ENCODE data around the gene ZBTB16.

ZBTB16 gene

DNA sequence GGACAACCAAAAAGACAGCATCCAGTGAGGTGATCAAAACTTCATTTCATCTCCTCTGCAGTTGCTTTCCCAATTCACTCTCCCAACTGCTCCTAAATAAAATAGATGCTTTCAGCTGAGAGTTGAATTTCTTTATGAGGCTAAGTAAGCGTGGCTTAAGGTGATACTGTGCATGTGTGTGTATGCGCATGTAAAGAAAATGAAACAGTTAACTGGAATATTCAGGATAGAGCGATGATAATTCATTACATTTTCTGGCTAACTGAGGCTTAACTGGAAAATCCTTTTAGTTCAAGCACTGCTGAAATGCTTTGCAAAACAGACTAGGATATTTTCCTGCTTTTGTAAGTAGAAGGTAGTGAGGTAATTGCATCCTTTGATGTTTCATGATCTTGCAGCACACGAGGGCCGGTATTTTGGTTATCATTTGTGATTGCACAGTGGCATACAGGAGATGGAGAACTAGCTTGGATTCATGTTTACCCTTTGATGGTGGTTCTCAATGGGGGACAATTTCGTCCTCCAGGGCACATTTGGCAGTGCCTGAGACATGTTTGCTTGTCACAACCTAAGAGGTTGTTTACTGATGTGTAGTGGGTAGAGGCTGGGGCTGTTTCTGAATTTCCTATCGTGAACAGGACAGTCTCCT is 71.2 kb downstream of the ZBTB16 start:
- DNase-seq (ENCODE audit: low spot score) = no peak

DNA sequence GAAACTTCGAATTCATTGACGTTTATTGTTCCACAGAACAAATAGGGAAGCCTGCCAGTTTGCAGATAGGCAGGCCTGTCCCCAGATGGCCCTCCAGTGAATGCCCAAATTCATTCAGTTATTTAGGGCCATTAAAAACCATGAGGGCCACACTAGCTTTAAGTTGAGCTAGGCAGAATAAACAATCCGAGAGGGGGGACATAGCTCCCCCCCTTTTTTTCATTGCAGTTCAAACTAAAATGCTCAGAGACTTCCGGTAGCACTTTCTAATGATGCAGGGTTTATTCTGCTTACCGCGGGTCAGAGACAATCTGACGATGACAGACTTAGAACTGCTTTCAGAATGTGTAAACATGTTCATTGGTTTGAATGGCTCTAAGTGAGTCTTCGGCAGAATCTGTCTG is 72.0 kb downstream of the ZBTB16 start:
- DNase-seq (ENCODE audit: low spot score) = no peak

DNA sequence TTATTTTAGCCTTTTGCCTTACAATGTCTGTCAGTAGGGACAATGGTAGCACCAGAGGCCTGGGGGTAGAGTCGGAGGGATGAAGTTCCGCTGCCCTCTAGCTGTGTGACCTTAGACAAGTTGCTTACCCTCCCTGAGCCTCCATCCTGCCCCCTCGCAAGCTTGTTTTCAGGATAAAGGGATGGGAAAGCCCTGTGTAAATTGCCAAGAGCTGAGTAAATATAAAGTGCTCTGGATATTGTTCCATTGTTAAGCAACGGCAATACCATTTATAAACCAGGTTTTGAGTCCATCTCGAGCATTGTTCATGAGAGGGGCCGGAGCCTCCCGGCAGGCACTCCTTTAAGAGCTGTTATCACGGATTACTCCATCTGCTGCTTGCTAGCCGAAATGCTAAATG is 72.9 kb downstream of the ZBTB16 start:
- no peak for DNase-seq (ENCODE audit: low spot score)

DNA sequence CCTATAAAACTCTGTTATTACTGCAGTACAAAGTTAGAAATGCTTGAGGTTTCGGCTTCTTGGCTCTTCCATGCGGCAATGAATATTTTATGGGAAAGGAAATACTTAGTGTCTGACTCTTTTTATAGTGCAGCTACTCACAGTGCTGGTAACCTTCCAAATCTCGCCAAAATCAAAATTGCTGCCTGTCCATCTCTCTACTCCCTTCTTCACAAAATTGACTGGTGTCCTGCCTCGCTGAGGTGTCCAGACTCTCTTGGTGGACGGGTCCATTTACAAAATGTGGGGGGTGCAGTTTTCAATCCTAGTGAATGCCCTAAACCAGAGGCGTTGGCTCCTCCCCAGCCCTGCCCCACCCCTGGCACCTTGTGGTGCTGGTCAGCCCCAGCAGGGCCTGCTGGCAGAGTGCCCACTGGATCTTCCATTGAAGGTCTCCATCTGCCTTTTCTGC is 73.5 kb downstream of the ZBTB16 start:
- no peak for DNase-seq (ENCODE audit: low spot score)

DNA sequence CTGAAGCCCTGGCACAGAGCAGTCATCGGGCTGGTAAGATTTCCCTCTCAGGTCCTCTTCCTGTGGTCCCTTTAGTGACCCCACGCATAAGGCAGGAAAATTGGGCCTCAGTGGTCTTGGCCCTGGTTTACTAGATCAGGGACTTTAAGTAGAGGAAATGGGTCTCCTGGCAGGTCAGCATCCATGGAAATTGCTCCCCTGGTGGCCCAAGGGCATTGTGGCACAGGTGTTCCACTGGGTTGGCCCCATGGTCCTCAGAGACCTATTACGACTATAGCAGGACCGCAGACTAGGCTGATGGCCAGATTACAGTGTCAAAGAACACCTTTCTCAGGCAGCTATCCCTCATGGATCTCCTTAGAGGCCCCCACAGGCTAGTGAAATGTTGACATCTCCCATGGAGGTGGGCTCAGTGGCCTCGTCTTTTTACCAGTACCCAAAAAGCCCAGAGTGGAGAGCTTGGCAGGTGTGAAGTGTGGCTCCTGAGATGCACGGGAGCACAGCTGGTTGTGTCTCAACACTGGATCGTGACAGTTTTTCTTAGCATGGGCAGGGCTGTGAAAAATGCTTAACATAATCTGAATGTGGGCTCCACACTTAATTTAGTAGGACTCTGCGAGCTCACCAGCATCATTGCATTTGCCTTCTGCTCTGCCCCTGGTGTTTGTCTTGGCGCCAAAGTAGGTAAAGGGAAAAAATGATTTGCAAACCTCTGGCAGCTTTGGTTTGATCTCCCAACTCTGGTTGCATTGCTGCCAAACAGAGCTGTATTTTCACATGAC is 74.2 kb downstream of the ZBTB16 start:
- DNase-seq (ENCODE audit: low spot score) = no peak

DNA sequence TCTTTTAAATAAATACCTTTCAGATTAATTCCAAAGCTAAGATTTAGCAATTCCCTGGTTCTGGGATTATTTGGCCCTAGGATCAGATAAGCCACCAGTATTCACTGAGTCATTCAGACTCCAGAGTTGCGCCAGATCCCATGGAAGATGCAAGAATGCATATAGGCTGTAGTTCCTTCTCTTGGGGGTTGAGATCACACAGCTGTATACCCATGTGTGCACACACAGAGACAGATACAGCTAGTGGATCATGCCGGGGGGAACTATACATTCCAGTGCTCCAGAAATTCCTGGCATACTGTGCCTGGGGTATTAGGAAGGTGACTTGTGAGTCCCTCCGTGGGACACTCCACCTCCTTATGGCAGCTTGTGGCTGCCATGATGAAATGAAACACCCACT is 75.4 kb downstream of the ZBTB16 start:
- DNase-seq (ENCODE audit: low spot score) = no peak

DNA sequence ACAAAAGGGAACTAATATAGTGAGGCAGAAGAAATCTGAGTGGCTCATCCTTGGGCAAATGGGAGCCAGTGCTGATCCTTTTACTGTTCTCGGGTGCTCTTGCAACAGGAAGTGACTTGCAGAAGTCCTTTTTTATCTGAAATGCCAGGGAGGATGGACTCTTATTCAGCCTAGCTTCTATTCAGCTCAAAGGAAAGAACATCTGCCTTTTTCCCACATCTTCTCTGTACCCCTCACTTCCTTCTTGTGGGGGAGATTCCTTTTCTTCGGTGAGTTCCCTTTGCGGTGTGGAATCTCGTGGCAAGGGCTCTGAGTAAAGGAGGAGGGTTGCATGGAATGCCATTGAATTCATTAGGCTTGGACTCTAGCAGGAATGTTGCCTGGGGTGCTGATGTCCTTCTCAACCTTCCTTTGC is 76.2 kb downstream of the ZBTB16 start:
- DNase-seq (ENCODE audit: low spot score) = no peak

DNA sequence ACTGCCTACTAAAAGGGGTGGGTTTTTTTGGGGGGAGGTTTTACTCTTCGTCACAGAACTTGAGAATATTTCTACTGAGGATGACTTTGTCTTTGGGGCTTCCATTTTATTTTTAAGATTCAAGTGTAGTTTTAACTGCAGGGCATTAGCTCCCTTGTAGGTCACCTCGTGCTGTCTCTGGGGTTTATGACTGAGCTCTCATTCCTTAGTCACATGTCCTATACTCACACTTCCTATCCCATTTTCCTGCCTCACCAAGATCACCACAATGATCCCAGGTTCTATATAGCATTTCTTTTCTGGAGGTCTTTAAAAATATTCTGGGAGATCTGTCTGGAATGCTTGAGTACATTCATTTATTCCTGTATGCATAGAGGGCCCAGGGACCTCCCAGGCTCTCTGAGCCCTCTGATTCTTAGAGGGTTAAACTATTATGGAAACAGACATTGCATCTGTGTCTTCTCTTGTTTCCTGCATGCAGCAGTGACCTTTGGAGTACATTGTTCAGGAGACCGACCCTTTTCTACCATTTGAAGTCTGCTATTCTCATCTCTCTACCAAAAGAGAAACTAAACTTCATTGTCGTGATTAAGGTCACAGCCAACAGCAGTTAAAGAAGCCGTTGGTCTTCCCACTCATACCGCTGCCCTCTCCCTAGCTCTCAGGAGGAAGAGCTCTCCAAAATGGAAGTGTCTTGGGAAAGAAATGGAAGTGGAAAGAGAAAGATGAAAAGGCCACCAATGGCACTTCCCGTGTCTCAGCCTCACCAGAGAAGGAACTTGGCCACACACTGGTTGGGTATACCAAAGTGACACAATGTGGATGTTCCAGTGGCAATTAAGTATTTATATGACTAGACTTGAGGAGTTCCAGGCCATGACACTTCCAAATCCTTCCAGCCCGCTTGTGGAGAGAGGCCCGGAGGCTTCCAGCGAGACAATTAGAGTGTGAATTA is 77.5 kb downstream of the ZBTB16 start:
- DNase-seq (ENCODE audit: low spot score) = no peak

DNA sequence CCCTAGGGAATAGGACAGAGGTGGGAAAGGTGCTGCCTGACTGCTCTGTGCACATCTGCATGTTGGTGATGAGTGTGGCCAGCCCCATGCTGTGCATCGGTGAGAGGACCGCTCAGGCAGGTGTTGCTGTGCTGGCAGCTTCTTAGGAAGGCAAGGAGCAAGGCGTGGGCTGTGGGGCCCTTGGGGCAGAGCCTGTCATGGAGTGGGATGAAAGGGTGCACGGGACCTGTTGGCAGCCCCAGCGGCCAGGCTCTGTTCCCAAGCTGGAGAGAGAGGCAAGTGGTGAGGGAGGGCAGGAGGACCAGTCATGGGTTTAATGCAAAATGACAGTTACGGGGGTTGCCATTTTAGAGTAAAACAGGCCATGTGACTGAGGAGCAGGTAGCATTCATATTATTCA is 78.3 kb downstream of the ZBTB16 start:
- no peak for DNase-seq (ENCODE audit: low spot score)

DNA sequence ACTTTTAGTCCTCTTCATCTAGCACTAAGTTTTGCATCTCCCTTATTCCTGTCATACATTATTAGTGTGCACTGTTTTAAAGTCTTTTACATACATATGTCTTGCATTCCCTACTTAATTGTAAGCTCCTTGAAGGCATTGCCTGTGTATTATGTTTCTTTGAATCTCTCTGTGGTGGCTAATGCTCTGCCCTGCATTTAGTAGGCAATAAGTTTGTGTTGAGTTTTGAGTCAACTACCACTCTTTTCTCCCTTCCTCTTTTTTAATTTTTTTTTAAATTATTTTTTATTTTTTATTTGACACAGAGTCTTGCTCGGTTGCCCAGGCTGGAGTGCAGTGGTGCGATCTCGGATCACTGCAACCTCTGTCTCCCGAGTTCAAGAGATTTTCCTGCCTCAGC is 78.9 kb downstream of the ZBTB16 start:
- no peak for DNase-seq (ENCODE audit: low spot score)

DNA sequence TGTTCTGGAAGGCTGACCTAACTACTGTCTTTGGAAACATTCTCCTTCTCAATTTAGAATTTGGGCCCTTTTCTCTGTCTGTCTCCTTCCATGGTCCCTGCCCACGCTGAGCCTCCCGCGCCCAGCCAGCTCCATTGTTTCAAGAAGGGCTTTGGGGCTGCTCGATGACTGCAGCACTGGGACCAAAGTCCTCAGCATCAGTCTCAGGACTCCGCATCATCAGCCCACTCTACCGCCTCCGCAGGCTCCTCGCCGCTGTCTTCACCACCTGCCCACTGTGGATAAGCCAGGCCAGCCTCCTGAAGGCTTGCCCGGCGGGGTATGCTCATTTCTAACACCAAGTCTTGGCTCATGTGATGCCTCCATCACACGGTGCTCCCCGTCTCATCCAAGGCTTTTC is 81.3 kb downstream of the ZBTB16 start:
- DNase-seq (ENCODE audit: low spot score) = no peak

DNA sequence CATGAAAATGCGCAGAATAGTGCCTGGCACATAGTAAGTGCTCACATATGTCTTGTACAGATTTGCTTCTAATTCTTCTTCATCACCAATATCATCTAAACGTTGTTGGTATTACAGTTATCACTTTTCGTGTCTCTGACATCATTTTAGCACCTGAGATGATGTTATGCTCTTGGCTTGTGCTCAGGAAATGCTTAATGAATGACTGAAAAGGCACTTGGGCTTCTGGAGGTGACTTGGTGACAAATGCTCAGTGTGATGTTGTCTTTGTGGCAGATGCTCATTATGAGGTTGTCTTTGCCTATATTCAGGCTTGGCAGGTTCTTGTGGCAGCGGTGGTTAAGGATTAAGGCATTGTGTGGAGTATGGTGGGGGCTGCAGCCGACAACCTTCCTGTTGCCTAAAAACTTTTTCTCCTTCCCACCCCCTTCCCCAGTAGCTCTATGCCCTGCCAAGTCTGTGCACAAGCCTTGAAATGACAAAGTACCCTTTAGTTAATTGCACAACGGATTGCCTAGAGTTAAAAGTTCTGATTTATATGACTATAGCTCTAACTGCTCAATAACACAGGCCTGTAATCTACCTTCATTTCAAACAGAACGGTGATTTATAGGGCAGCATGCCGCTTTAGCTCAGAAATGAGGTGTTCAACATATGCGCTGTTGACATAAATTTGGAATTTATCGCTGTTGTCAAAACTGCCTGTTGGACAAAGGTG is 82.5 kb downstream of the ZBTB16 start:
- DNase-seq (ENCODE audit: low spot score) = no peak

DNA sequence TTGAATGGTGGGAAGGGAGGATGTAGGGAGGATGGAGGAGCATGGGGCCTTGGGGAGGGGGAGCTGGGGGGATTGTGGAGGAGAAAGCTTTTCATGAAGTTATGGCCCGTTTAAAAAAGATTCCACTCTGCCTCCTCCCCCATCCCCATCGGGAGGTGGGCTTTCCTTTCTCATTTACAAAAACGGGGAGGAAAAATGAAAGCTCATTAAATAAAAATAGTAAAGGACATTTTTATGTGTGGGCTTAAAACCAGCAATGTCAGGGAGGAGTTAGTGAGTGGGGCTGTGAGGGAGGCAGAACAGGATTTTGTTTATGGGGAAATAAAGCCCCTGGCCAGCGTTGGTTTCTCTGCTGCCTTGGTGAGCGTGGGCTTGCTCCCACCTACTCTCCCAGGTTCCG is 83.2 kb downstream of the ZBTB16 start:
- no peak for DNase-seq (ENCODE audit: low spot score)

DNA sequence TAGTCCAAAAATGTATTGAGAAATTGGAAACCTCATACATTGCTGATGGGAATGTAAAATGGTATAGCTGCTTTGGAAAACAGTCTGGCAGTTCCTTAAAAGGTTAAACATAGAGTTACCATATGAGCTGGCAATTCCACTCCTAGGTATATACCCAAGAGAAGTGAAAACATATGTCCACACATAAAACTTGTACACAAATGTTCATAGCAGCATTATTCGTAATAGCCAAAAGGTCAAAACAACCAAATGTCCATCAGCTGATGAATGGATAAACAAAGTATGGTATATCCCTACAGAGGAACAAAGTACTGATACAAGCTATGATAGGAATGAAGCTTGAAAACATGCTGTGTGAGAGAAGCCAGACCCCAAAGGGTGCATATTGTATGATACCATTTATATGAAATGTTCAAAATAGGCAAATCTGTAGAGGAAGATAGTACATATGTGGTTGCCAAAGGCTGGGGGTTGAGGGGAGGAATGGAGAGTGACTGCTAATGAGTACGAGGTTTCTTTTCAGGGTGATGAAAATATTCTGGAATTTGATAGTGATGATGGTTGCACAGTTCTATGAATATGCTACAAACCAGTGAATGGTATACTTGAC is 85.8 kb downstream of the ZBTB16 start:
- DNase-seq (ENCODE audit: low spot score) = no peak

DNA sequence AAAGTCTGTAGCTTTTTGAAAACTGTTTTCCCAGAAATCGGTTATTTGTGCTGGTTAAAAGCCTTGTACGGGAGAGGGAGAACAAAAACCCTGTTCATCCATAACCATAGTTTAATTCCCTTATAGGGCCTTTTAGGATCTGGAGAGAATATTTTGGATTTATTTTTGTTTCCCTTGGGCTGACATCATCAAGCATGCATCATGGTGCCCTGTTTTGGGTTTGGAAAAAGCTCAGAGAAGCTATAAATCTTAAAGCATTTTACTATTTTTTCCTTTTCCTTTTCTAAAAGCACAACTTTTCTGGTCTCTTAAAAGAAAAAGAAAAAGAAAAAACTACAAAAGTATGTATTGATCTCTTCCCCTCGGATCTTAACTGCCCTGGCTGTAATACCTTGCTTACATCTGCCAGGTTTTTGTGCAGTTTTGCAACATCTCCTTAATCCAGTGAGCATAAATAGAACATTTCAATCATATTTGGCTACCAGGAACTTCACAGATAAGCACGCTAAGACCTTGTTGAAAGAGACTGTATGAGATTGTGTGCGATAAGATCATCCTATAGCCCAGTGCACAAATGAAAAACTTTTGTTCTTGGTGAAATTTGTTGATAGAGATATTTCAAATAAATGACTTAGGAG is 88.0 kb downstream of the ZBTB16 start:
- DNase-seq (ENCODE audit: low spot score) = no peak

DNA sequence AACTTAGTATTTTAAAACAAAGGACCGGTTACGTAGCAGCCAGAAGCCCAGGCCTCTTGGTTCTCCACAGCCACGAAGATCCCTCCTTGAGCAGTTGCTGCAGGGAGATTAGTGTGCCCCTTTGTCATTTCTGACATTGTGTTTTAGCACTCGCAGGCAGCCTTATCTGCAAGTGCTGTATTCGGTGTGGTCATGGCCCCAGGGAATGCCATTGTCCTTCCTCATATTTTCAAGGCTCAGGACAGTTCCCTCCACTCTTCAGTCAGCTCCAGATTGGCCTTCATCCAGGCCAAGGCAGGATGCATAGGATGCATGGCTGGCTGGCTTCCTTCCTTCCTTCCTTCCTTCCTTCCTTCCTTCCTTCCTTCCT is 88.5 kb downstream of the ZBTB16 start:
- no peak for DNase-seq (ENCODE audit: low spot score)

DNA sequence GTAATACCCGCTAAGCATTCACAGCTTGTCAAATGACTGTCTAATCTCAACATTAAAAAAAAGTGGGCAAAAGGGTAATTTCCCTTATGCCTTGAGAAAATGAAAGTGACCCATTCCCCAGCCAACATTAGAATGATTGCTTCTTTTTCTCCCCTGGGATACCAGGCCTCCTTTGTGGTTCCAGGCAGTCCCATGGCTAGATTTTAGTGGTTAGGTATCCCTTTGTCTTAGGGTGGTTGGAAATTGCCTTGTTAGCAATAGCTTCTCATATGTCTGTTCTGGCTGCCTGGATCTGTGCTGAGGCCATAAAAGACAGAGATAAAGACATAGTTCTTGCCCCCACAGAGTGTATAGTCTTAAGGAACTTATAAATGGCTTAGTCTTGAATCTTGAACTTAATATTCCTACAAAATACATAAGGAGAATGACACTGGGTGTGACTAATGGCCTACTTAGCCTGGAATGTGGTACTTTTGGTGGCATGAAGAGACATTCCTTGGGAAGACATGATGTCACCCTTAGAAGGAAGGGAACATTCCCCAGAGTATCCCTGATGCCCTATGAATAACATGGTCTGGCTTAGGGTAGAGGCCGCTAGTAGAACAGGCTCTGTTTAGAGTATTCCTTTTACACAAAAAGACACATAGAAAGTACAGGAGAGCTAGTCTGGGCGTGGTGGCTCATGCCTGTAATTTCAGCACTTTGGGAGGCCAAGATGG is 90.3 kb downstream of the ZBTB16 start:
- DNase-seq (ENCODE audit: low spot score) = no peak

DNA sequence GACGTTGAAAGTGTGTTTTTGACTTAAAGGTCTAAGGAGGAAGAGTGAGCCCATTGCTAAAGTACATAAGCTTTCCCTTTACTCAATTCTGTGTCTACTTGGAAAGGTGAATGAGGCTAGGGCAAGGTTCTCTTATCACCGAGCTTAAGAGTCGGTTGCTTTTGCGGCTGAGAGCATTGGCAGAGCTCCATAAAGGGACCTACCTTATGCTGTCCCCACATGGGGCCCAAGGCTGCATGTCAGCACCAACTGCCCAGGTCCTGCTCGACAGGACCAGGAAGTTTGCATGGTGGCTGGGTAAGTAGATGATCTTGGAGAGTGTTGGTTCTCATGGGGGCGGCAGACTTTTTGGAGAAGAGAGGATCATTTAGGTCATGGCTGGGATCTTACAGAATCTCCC is 91.2 kb downstream of the ZBTB16 start:
- no peak for DNase-seq (ENCODE audit: low spot score)

DNA sequence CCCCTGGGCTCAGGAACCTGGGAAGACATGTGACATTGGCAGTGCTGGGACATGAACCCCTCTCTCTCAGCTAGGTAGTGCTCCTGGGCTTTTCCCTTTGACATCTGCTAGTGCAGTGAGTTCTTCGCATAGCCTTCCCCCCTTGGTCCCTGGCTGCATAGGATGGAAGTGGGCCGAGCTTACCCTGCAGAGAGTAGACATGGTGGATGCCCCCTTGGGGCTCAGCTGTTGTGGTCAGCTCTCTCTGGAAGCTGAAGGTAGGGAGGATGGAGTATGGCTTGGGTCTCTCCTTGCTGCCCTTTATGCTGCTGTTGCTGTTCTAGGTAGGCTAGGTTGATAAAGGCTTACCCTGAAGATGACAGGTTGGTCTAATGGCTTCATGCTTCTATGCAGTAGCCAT is 92.1 kb downstream of the ZBTB16 start:
- DNase-seq (ENCODE audit: low spot score) = no peak

DNA sequence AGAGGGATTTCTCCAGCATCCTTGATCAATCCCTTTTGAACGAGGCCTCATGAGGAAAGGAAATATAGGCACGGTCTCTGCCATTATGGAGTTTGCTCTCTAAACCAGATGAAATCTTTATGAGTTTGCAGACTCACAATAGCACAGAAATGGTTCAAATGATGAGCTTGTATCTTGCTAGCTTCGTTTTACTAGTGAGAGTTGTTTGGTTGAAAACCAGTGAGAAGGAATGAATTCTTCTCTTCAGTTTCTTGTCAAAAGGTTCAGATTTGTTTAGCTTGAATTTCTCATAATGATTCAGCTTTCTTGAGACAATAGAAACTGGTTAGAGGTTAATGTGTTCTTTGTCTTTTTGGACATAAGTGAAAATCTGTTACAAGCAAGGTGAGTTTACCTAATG is 92.7 kb downstream of the ZBTB16 start:
- no peak for DNase-seq (ENCODE audit: low spot score)
